SK-N-SH (cell line): ENCODE results near the gene ZSWIM1. TPM values are rescaled to one million over a fixed set of nuclear protein-coding genes. Genes with fewer than 3 reads are reported as not detected.

Experiments
- CTCF ChIA-PET: fragments of 300-600, 350-600 bp; formaldehyde crosslinking; extraction: SDS; loops from one replicate; lab custom pipeline; 2021; lab: Yijun Ruan, JAX
- POLR2A ChIA-PET: fragments of 350-600 bp; sonication (Branson Sonifier 250); formaldehyde crosslinking; extraction: SDS; loops from one replicate; lab custom pipeline; 2020; ENCODE audit warnings: antibody characterized with exemption, inconsistent platforms; lab: Yijun Ruan, JAX
- DNase-seq: peaks from one replicate; pipeline ENCODE4 v3.0.0; 2012
- H2AFZ ChIP-seq: fragments of 200-600 bp; sonication (generic); 2 replicates; pipeline ENCODE4 v1.8.1; 2016; ENCODE audit warnings: antibody characterized with exemption, mild to moderate bottlenecking, low read depth
- H3F3A ChIP-seq: fragments of 200-600 bp; sonication (generic); replicated peaks from 2 replicates; pipeline ENCODE3; 2016; ENCODE audit warnings: antibody characterized with exemption, mild to moderate bottlenecking; ENCODE audit not compliant: insufficient read depth
- H3K27ac ChIP-seq, 2 experiments: fragments of 200-500 bp in 1 of 2; fragments of 200-600 bp in 1 of 2; sonication (Bioruptor generic) in 1 of 2; sonication (generic), shearing (Covaris generic) in 1 of 2; 2 replicates each; pipeline versions ENCODE4 v1.5.1 to v1.6.1; 2014 to 2016; ENCODE audit warnings: low read depth in 2 of 2, inconsistent platforms in 1 of 2, low read length in 1 of 2, mild to moderate bottlenecking in 1 of 2, mixed read lengths in 1 of 2
- H3K27me3 ChIP-seq: fragments of 200-600 bp; sonication (generic), shearing (Covaris generic); 2 replicates; pipeline ENCODE4 v1.6.1; 2016; ENCODE audit warnings: mixed run types; ENCODE audit not compliant: insufficient read depth
- H3K36me3 ChIP-seq, 2 experiments: fragments of 200-500 bp in 1 of 2; fragments of 200-600 bp in 1 of 2; sonication (Bioruptor generic) in 1 of 2; sonication (generic) in 1 of 2; replicated peaks in 1 of 2; 2 replicates each; pipeline versions ENCODE3 to v1.5.1; 2014 to 2016; ENCODE audit warnings: low read length in 1 of 2, mild to moderate bottlenecking in 1 of 2; ENCODE audit not compliant: insufficient read depth in 2 of 2, control insufficient read depth in 1 of 2
- H3K4me1 ChIP-seq, 2 experiments: fragments of 200-500 bp in 1 of 2; fragments of 200-600 bp in 1 of 2; sonication (Bioruptor generic) in 1 of 2; sonication (generic), shearing (Covaris generic) in 1 of 2; 2 replicates each; pipeline versions ENCODE4 v1.5.1 to v1.6.1; 2014 to 2016; ENCODE audit warnings: low read depth in 1 of 2, low read length in 1 of 2, mixed run types in 1 of 2; ENCODE audit not compliant: insufficient read depth in 2 of 2, control insufficient read depth in 1 of 2
- H3K4me2 ChIP-seq: fragments of 200-600 bp; sonication (generic), shearing (Covaris generic); 2 replicates; pipeline ENCODE4 v1.6.1; 2017; ENCODE audit warnings: mixed run types
- H3K4me3 ChIP-seq, 2 experiments: fragments of 200-500 bp in 1 of 2; fragments of 200-600 bp in 1 of 2; sonication (Bioruptor generic) in 1 of 2; sonication (generic), shearing (Covaris generic) in 1 of 2; 2 replicates each; pipeline versions ENCODE4 v1.5.1 to v1.8.1; 2014 to 2016; ENCODE audit warnings: low read depth in 2 of 2, inconsistent platforms in 1 of 2, low read length in 1 of 2, mild to moderate bottlenecking in 1 of 2, mixed read lengths in 1 of 2, moderate library complexity in 1 of 2
- H3K79me2 ChIP-seq: fragments of 200-600 bp; sonication (generic); 2 replicates; pipeline ENCODE4 v1.8.1; 2017; ENCODE audit warnings: mild to moderate bottlenecking; ENCODE audit not compliant: insufficient read depth
- H3K9ac ChIP-seq: fragments of 200-600 bp; sonication (generic); 2 replicates; pipeline ENCODE4 v1.6.1; 2017; ENCODE audit warnings: mixed run types
- H3K9me2 ChIP-seq: fragments of 200-600 bp; sonication (generic); 2 replicates; pipeline ENCODE4 v1.6.1; 2017; ENCODE audit warnings: mixed run types
- H3K9me3 ChIP-seq: fragments of 200-600 bp; sonication (generic); 2 replicates; pipeline ENCODE4 v1.6.1; 2017; ENCODE audit warnings: mixed run types, mild to moderate bottlenecking, moderate library complexity
- H4K20me1 ChIP-seq: fragments of 200-600 bp; sonication (generic); 2 replicates; pipeline ENCODE4 v1.6.1; 2017; ENCODE audit warnings: mild to moderate bottlenecking, mixed run types; ENCODE audit not compliant: insufficient read depth
- CHD2 ChIP-seq: fragments of 150-350 bp; IDR thresholded peaks from 2 replicates; pipeline ENCODE4 v1.6.1; 2018; ENCODE audit warnings: low read length; ENCODE audit not compliant: partially characterized antibody
- CTCF ChIP-seq: fragments of 200-600 bp; sonication (generic); IDR thresholded peaks from 2 replicates; pipeline ENCODE4 v1.6.1; 2017; ENCODE audit warnings: antibody characterized with exemption, mild to moderate bottlenecking, moderate library complexity
- EP300 ChIP-seq, 2 experiments: IDR thresholded peaks; 2 replicates each; pipeline versions ENCODE4 v1.4.0 to v1.6.1; 2012; ENCODE audit warnings: borderline replicate concordance in 1 of 2, low read depth in 1 of 2, low read length in 1 of 2
- EZH2phosphoT487 ChIP-seq: fragments of 200-600 bp; sonication (generic); IDR thresholded peaks from 2 replicates; pipeline ENCODE4 v1.6.1; 2017; ENCODE audit warnings: low read depth, mixed run types, mild to moderate bottlenecking, antibody characterized with exemption, moderate library complexity, borderline replicate concordance
- FOSL2 ChIP-seq: IDR thresholded peaks from 2 replicates; pipeline ENCODE4 v1.4.0; 2012; ENCODE audit warnings: low read depth, mild to moderate bottlenecking, moderate library complexity, borderline replicate concordance
- FOXJ3 ChIP-seq: sonication (generic); formaldehyde crosslinking; IDR thresholded peaks from 2 replicates; pipeline ENCODE4 v1.5.1; 2020; ENCODE audit warnings: mild to moderate bottlenecking, missing genetic modification reagents
- FOXM1 ChIP-seq: IDR thresholded peaks from 2 replicates; pipeline ENCODE4 v1.4.0; 2012; ENCODE audit warnings: low read depth, mild to moderate bottlenecking
- GABPA ChIP-seq: IDR thresholded peaks from 2 replicates; pipeline ENCODE4 v1.4.0; 2012; ENCODE audit warnings: low read depth, mild to moderate bottlenecking
- IRF3 ChIP-seq: fragments of 150-350 bp; IDR thresholded peaks from 2 replicates; pipeline ENCODE4 v1.6.1; 2016; ENCODE audit warnings: mild to moderate bottlenecking, low read depth, low read length
- JUND ChIP-seq: IDR thresholded peaks from 2 replicates; pipeline ENCODE4 v1.4.0; 2012
- MAX ChIP-seq: IDR thresholded peaks from 2 replicates; pipeline ENCODE4 v1.4.0; 2012; ENCODE audit warnings: low read depth
- MXI1 ChIP-seq: IDR thresholded peaks from 2 replicates; pipeline ENCODE4 v1.6.1; 2012; ENCODE audit warnings: mild to moderate bottlenecking, low read depth, low read length, improper control_type of control experiment
- NFIC ChIP-seq: IDR thresholded peaks from 2 replicates; pipeline ENCODE4 v1.4.0; 2012; ENCODE audit warnings: borderline replicate concordance
- POLR2AphosphoS5 ChIP-seq: IDR thresholded peaks from 2 replicates; pipeline ENCODE4 v1.6.1; 2012; ENCODE audit warnings: low read depth, low read length
- RCOR1 ChIP-seq: fragments of 150-350 bp; IDR thresholded peaks from 2 replicates; pipeline ENCODE4 v1.6.1; 2017; ENCODE audit warnings: antibody characterized with exemption, low read length
- RFX5 ChIP-seq: IDR thresholded peaks from 2 replicates; pipeline ENCODE4 v1.6.1; 2012; ENCODE audit warnings: mild to moderate bottlenecking, improper control_type of control experiment, low read length
- SMC3 ChIP-seq: IDR thresholded peaks from 2 replicates; pipeline ENCODE4 v1.6.1; 2012; ENCODE audit warnings: low read depth, low read length, improper control_type of control experiment
- TAF1 ChIP-seq: IDR thresholded peaks from 2 replicates; pipeline ENCODE4 v1.6.1; 2012; ENCODE audit warnings: low read depth, mild to moderate bottlenecking, low read length, moderate library complexity, borderline replicate concordance
- TCF12 ChIP-seq: IDR thresholded peaks from 2 replicates; pipeline ENCODE4 v1.4.0; 2012
- TEAD4 ChIP-seq: IDR thresholded peaks from 2 replicates; pipeline ENCODE4 v1.4.0; 2012; ENCODE audit warnings: mild to moderate bottlenecking, borderline replicate concordance; ENCODE audit not compliant: insufficient read depth
- USF1 ChIP-seq: IDR thresholded peaks from 2 replicates; pipeline ENCODE4 v1.4.0; 2012; ENCODE audit warnings: low read depth, borderline replicate concordance
- USF2 ChIP-seq: fragments of 150-350 bp; IDR thresholded peaks from 2 replicates; pipeline ENCODE4 v1.6.1; 2017; ENCODE audit warnings: antibody characterized with exemption, low read length, low read depth, borderline replicate concordance
- ZBTB33 ChIP-seq: IDR thresholded peaks from 2 replicates; pipeline ENCODE4 v1.4.0; 2012; ENCODE audit warnings: low read depth, borderline replicate concordance
- WGBS: methylation state at CpG from one replicate; pipeline ENCODE4 v1.1.6; 2017; ENCODE audit warnings: low lambda C conversion rate; 5-methylcytosine and 5-hydroxymethylcytosine counted together
- polyA plus RNA-seq, 3 experiments: library from polyadenylated mRNA; depleted of rRNA; stranded (reverse); fragments of >200 nt; gene quantifications; 2 replicates each; pipeline ENCODE4 v1.2.3, GENCODE V29; 2012

Gene ZSWIM1
- polyA plus RNA-seq, 1 of the 3 experiments (the other 2 are of a cell fraction), result 1.8 TPM

- peak; percentile 99 for DNase-seq
- Histone ChIP-seq H3K4me2 (peak within 1 kb of the TSS; percentile 94), H3K4me3 (peak within 1 kb of the TSS; percentile 78 to 90), H3K4me1 (peaks cover 0 to 9% of the 10 kb centered on the region in 2 experiments; a peak in 2 of 4 replicates), H3K79me2 (peaks cover 19% of the 10 kb centered on the region), H3K36me3 (peaks cover 12 to 23% of the 10 kb centered on the region in 2 experiments), H4K20me1 (no peaks in the 10 kb centered on the region), H3K27me3 (no peaks in the 10 kb centered on the region), H3K27ac (peak within 1 kb of the TSS; percentile 58 to 89), H3F3A (peaks cover 4% of the 10 kb centered on the region), H3K9me2 (no peaks in the 10 kb centered on the region), H2AFZ (peak within 1 kb of the TSS; percentile 72), H3K9ac (peak within 1 kb of the TSS; percentile 82), H3K9me3 (no peaks in the 10 kb centered on the region)
- under 1% methylated on average over 21 of the region's 78 CpGs for WGBS
- ChIA-PET CTCF (interaction anchor here (0.9 to 4.5 kb wide), 20 partner anchors 8 to 96 kb away, joined by 3 to 41 read pairs (median 9); partner anchors contain the start of genes ACOT8, PCIF1 and ZSWIM1), POLR2A (interaction anchor here (0.8 to 2.8 kb wide), 11 partner anchors 10 to 80 kb away, joined by 3 to 26 read pairs (median 5); partner anchors contain the start of genes ACOT8, PCIF1, PLTP and SNX21)
- TF ChIP-seq USF1 (peak; percentile 100), POLR2AphosphoS5 (peak; percentile 75), MAX (peak; percentile 91), GABPA (no peak), RCOR1 (peak; percentile 61; the same call in 1 of the 2 replicates), SMC3 (no peak), IRF3 (no peak), FOXJ3 (0 out of 2 replicates have a peak, but pooled peaks have one; percentile 21), MXI1 (peak; percentile 85), RFX5 (no peak), JUND (peak; percentile 47; the same call in 1 of the 2 replicates), TAF1 (peak; percentile 84), CHD2 (peak; percentile 72), FOXM1 (no peak), CTCF (no peak), USF2 (peak; percentile 98), EP300 (IDR thresholded peaks at IDR 0.05; ENCODE audit: borderline replicate concordance in 1 of 2, low read depth in 1 of 2, low read length in 1 of 2) (no peak), EZH2phosphoT487 (no peak), FOSL2 (peak; percentile 2; the same call in 1 of the 2 replicates), NFIC (peak; percentile 32), TEAD4 (no peak), TCF12 (peak; percentile 49; the same call in 1 of the 2 replicates), ZBTB33 (peak; percentile 25; the same call in 1 of the 2 replicates)
These were observed 10.3 kb downstream of the ZSWIM1 start, which contains the start of the genes CTSA and NEURL2 for GRCh38 chr20:45890985-45891983. Gene CTSA, plus strand, starts transcription at chr20:45891335. Its CDS starts 234 bp downstream, at chr20:45891569. Gene NEURL2, minus strand, starts transcription at chr20:45891208. Its CDS starts 217 bp downstream, at chr20:45890991.
